ENCODE results near the gene RAI14.

Gene RAI14

DNA sequence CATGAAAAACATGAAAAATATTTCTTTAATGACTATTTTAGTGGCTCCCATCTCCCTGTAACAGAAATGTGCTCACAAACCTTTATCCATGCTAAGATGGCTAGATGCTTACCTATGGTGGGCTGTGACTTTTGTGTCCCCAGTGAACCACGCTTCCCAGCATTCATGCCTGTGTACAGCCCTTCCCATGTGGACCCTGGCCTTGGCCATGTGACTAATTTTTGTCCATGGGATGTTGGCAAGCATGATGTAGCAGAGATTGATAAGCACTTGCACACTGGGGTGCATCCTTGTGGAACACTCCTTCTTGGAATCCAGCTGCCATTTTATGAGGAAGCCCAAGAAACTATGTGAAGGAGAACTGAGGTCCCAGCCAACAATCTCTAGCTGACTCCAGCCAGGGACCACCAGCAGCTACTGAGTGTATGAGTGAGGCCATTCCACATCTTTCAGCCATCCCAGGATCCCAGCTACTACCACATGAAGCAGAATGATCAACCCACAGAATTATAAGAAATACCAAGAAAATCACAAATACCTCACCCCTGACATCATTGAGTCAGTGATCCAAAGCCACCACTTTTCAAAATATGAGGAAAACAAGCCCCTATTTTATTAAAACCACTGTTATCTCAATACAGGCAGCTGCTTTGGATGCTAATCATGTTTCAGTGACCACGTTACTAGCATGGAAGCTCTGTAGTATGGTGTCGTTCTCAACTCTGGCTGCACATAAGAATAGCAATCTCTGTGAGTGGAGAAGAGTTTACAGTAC lies 16.1 kb upstream of the RAI14 start:
- DNase-seq (ENCODE audit: low read depth in 1 of 2, low spot score in 1 of 2), result no peak

GRCh38 chr5:34648039-34648839 lies 7.9 kb upstream of the RAI14 start:
- DNase-seq (ENCODE audit: low read depth in 1 of 2, low spot score in 1 of 2), result no peak

GRCh38 chr5:34648840-34649158 lies 7.3 kb upstream of the RAI14 start:
- DNase-seq (ENCODE audit: low read depth in 1 of 2, low spot score in 1 of 2), result no peak

DNA sequence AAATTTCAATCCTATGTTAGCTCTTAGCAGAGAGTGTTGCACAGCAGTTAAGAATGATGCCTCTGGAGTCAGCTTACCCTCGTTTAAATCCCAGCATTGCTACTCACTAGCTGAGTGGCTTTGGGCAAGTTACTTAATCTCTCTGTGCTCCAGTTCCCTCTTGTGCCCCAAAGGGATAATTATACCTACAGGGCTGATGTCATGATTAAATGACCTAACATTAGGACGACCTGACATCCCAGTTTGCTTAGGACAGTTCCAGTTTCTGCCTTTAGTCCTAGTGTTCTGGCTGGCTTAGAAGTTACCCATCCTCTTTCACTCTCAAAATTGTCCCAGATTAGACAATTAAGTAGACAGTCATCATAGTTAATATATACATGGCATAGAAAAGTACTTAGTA lies 4.3 kb upstream of the RAI14 start:
- DNase-seq (ENCODE audit: low read depth in 1 of 2, low spot score in 1 of 2), result no peak

- DNase-seq (ENCODE audit: low read depth in 1 of 2, low spot score in 1 of 2), result no peak
Measured at GRCh38 chr5:34652466-34652865, 3.7 kb upstream of the RAI14 start.

- no peak for DNase-seq (ENCODE audit: low read depth in 1 of 2, low spot score in 1 of 2)
Measured at GRCh38 chr5:34652914-34653313, 3.2 kb upstream of the RAI14 start.

GRCh38 chr5:34653708-34654107 lies 2.4 kb upstream of the RAI14 start:
- no peak for DNase-seq (ENCODE audit: low read depth in 1 of 2, low spot score in 1 of 2)

DNA sequence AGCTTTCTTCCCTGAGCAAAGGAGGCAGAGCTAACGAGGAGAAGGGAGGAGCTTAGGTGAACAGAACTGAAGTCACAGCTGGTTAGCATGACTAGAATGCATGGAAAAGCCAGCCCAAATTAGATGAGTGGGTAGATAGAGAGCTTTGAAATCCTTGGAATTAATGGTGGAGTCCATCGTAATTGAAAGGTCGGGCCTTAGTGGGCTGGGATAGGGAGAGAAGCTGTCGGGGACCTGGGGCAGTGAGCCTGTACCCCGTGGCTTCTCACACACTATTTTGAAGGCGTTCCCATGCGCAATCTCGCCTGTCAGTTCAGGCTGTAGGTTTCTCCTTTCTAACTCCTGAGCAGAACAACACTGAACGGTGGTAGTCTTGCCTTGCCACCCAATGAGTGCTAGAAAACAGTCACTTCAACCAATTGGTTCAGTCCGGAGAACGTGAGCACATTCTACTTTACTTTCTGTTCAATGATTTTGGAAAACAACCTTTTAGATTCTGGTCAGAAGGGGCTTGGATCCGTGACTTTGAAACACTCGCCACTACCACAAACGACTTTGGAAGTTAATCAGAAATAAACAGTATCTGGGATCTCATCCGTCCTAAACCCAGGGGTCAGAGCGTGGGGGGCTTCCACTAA lies 655 bp upstream of the RAI14 start:
- DNase-seq (ENCODE audit: low read depth in 1 of 2, low spot score in 1 of 2), result no peak

DNA sequence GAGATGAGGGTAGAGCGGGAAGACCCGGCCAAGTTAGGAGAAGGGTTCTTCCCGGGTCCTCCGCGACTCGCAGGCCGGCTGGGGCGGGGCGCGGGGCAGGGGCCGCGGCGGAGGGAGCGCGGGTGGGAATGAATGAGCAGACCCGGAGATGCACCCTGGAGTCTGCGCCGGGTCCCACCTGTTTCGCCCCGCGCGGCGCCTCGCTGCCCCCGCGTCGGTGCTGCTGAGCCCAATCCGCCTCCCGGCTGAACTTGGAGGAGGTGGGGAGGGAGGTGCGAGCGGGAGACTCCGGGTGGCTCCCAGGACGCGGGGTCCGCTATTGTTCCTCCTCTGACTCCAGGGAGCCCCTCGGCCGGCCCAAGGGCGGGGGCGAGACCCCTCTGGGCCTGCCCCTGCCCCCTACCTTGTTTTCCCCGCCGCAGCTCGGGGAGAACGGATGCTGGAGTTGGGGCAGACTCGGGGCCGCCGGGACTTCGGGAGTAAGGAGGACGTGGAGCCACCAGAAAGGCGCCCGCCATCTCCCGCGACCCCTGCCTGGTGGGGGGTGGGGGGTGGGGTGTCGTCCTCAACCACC lies 659 bp downstream of the RAI14 start:
- DNase-seq (ENCODE audit: low read depth in 1 of 2, low spot score in 1 of 2), result no peak

DNA sequence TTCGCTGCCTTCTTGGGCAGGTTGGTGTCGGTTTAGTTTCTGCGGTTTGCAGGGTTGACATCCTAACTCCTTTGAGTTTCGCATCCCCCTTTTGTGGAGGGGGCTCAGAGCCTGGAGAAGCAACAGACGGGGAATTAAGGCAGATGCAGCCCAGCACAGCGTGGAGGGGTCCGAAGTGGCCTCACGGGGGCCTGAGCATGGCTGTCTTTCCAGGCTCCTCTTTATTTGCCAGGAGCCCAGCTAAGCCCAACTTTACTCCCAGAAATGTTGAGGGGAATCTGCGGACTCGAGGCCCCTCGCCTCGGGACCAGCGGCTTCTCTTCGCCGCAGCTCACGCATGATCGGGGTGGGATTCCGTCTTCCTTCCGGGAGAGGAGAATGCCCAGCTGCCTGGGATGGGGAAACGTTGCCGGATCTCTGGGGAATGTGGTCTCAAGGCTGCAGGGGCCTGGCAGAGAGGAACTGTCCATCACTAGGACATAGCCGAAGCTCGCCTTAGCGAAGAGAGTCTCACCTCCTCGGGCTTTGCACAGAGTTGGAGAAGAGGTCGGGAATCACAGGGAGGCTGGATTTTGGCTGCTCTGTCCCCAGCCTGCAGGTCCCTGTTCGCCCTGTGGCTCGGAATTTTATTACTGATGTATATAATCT lies 1.3 kb downstream of the RAI14 start:
- no peak for DNase-seq (ENCODE audit: low read depth in 1 of 2, low spot score in 1 of 2)

- no peak for DNase-seq (ENCODE audit: low read depth in 1 of 2, low spot score in 1 of 2)
Measured at GRCh38 chr5:34657988-34658387, 1.9 kb downstream of the RAI14 start.

DNA sequence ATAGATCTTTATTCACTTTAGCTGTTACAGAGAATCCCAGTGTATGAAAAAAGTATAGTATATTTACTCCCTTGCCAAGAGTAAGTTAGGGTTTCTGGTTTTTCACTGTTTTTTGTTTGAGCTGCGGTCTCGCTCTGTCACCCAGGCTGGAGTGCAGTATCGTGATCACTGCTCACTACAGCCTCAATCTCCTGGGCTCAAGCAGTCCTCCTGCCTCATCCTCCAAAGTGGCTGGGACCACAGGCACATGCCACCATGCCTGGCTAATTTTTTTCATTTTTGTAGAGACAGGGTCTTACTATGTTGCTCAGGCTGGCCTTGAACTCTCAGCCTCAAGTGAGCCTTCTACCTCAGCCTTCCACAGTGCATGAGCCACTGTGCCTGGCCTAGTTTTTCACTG lies 3.0 kb downstream of the RAI14 start:
- DNase-seq (ENCODE audit: low read depth in 1 of 2, low spot score in 1 of 2), result no peak

DNA sequence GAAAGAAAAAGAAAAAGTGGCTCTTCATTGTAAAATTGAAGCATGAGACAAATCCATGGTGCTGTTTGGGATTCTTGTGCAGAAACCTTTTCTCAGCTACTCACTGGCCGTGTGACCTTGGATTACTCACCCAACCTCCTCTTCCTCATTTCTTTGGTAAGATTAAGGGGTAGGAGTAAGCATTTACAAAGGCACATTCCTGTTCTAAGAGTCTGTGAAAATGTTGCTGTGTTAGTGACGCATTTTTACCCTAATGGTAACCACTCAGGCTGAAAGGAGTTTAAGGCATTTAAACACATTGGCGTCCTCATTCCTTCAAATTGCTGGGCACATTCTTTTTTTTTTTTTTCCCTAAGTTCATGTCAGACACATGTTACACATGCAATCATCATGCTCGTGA lies 4.3 kb downstream of the RAI14 start:
- DNase-seq (ENCODE audit: low read depth in 1 of 2, low spot score in 1 of 2), result no peak

- no peak for DNase-seq (ENCODE audit: low read depth in 1 of 2, low spot score in 1 of 2)
Measured at GRCh38 chr5:34663771-34664496, 7.8 kb downstream of the RAI14 start.

- DNase-seq (ENCODE audit: low read depth in 1 of 2, low spot score in 1 of 2), result no peak
Measured at GRCh38 chr5:34666392-34667080, 10.4 kb downstream of the RAI14 start.

DNA sequence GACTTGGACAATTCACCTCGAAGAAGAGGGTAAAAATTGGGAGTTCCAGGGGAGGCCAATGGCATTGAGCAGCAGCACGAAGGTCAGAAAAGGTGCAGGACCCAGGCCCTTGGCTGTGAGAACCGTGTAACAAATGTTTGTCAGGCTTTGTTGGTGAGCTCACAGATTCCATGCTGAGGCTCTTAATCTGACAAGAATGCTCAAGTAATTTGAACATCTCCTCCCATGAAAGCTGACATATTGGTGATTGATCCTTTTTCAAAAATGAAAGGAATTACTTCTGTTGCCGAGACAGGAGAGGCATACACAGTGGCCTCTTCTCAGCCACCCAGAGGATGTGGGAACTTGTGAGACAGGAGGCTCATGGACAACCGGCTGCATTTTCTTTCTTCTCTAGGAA lies 11.6 kb downstream of the RAI14 start:
- no peak for DNase-seq (ENCODE audit: low read depth in 1 of 2, low spot score in 1 of 2)

DNA sequence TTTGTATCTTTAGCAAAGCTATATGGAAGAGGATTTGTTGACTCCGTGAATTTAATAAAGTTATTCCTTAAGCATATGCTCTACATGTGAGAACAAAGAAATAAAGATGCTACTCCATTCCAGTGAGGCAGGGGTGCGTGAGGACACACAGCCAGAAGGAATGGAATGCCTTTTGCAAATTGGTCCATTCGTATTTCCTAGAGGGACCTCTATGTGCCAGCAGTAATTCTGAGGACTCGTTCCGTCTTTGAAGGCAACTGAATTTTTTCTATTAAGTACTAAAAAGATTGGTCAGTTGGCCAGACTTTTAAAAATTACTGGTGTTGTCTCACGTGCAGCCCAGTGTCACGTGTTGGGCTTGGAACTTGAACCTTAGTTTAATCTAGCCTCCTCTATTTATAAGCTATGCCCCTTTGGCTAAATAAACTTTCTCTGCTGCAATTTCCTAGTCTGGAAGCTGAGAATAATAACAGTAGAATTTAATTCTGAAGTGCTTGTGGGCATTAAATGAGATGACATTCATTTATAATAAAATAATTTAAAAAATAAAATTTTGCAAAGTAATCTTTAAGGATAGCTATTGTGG lies 13.9 kb downstream of the RAI14 start:
- DNase-seq (ENCODE audit: low read depth in 1 of 2, low spot score in 1 of 2), result no peak

GRCh38 chr5:34672196-34672595 lies 16.1 kb downstream of the RAI14 start:
- DNase-seq (ENCODE audit: low read depth in 1 of 2, low spot score in 1 of 2), result no peak

DNA sequence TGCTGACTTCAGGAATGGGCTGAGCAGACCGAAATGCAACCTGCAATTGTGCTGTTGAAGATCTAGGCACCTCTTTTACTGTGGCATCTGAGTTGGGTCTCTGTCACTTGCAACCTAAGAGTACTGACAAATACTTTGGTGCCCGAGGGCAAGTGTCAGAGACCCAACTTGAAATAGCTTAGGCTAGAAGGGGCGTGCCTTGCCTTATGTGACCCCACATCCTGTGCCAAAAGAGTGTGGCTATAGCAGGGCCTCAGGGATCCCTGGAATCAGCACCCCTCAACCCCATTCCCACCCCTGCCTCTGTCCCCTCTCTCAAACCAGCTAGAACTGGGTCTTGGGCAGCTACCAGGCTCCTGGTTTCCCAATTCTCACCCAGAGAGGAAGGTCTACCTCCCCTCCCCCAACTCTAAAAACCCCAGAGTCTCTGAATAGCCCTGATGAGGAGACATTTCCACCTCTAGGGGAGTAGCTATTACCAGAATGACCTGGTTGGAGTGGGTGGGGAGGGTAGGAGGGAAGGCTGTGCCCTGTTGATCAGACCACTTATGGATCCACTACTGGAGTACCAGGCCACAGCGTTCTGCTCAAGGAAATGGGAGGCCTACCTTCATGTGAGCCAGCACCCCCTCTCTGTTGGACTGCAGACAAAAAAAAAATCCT lies 17.5 kb downstream of the RAI14 start:
- no peak for DNase-seq (ENCODE audit: low read depth in 1 of 2, low spot score in 1 of 2)
